ENCODE measurements around the gene AK6. TPM values are rescaled to one million over a fixed set of nuclear protein-coding genes. Genes with fewer than 3 reads are reported as not detected.
"Not testable (repeated sequence)": the region's sequence is repeated elsewhere in the genome, so short reads cannot be mapped to it uniquely, and the experiment has no call there.

AK6 gene
- total and polyA plus RNA-seq, 8 donors = 31.1 to 61.8 (median 51.6) TPM

GRCh38 chr5:69374911-69375446 lies 5.7 kb upstream of the AK6 start:
- TF ChIP-seq CTCF (IDR thresholded peaks at IDR 0.05) = no peak
- peaks cover 0 to 38% of the 10 kb centered on the region in 2 donors for H3K36me3 ChIP-seq
- intact Hi-C loops (cut with DNase I) = no loop called here
- no peak for ATAC-seq
- no peak overlapping the region for H3K4me3 ChIP-seq
- H3K27me3 ChIP-seq = no peaks in the 10 kb centered on the region
- no peak overlapping the region for H3K27ac ChIP-seq
- peaks cover 8 to 17% of the 10 kb centered on the region in 2 donors for H3K4me1 ChIP-seq
- no peaks in the 10 kb centered on the region for H3K9me3 ChIP-seq
- DNase-seq = no peak

GRCh38 chr5:69372394-69372793 lies 3.1 kb upstream of the AK6 start:
- no peak for DNase-seq
- Histone ChIP-seq H3K4me1 (peaks cover 12 to 30% of the 10 kb centered on the region in 2 donors), H3K27ac (no peak overlapping the region), H3K36me3 (peaks cover 0 to 29% of the 10 kb centered on the region in 2 donors), H3K27me3 (no peaks in the 10 kb centered on the region), H3K9me3 (no peaks in the 10 kb centered on the region), H3K4me3 (no peak overlapping the region)
- intact Hi-C loops (cut with DNase I) = no loop called here
- ATAC-seq = no peak
- TF ChIP-seq CTCF (IDR thresholded peaks at IDR 0.05) = no peak

- intact Hi-C loops (cut with DNase I); H3K27me3 ChIP-seq; H3K9me3 ChIP-seq; ATAC-seq: not testable (repeated sequence)
- Histone ChIP-seq H3K4me1 (peaks cover 12 to 30% of the 10 kb centered on the region in 2 donors), H3K36me3 (peaks cover 0 to 33% of the 10 kb centered on the region in 2 donors), H3K4me3 (peak overlapping the region; percentile 72 to 78), H3K27ac (peak overlapping the region in 1 of 2 donors; percentile 96)
- peak in 1 of 4 donors; percentile 67 for DNase-seq
Measured at GRCh38 chr5:69370335-69370734, 1.0 kb upstream of the AK6 start.

GRCh38 chr5:69368458-69369339 lies 621 bp downstream of the AK6 start:
- no peak for TF ChIP-seq CTCF (IDR thresholded peaks at IDR 0.05)
- peak; percentile 61 for ATAC-seq
- H3K4me1 ChIP-seq = peaks cover 12 to 36% of the 10 kb centered on the region in 2 donors
- peak overlapping the region; percentile 72 to 78 for H3K4me3 ChIP-seq
- peaks cover 0 to 37% of the 10 kb centered on the region in 2 donors for H3K36me3 ChIP-seq
- DNase-seq = peak in 1 of 4 donors; percentile 47
- no peaks in the 10 kb centered on the region for H3K27me3 ChIP-seq
- H3K27ac ChIP-seq = peak overlapping the region; percentile 96 to 97
- intact Hi-C loops (cut with DNase I) = no loop called here
- H3K9me3 ChIP-seq = no peaks in the 10 kb centered on the region

GRCh38 chr5:69367697-69368279 lies 1.5 kb downstream of the AK6 start:
- H3K4me3 ChIP-seq = peak overlapping the region in 1 of 2 donors; percentile 78
- no peak for TF ChIP-seq CTCF (IDR thresholded peaks at IDR 0.05)
- ATAC-seq (no peak), DNase-seq (no peak)
- peaks cover 0 to 46% of the 10 kb centered on the region in 2 donors for H3K36me3 ChIP-seq
- H3K9me3 ChIP-seq = no peaks in the 10 kb centered on the region
- peaks cover 12 to 36% of the 10 kb centered on the region in 2 donors for H3K4me1 ChIP-seq
- H3K27me3 ChIP-seq = no peaks in the 10 kb centered on the region
- H3K27ac ChIP-seq = no peak overlapping the region
- intact Hi-C loops (cut with DNase I) = no loop called here
